HEK293 (cell line): ENCODE data around the gene NGRN.
"Not testable (repeated sequence)": the region's sequence is repeated elsewhere in the genome, so short reads cannot be mapped to it uniquely, and the experiment has no call there.

Source experiments
- CTCF ChIP-seq: fragments of 450-650 bp; formaldehyde crosslinking; IDR thresholded peaks from 2 replicates; pipeline ENCODE4 v1.5.1; 2016; ENCODE audit warnings: missing biosample characterization, missing genetic modification characterization
- KLF1 ChIP-seq: fragments of 450-650 bp; formaldehyde crosslinking; IDR thresholded peaks from 2 replicates; pipeline ENCODE4 v1.5.1; 2016; ENCODE audit warnings: missing biosample characterization, missing genetic modification characterization

GRCh38 chr15:90296316-90296884 lies 30.9 kb downstream of the NGRN start:
- TF ChIP-seq KLF1, CTCF (tag by site-specific recombination): not testable (repeated sequence)
